SH-SY5Y (cell line): ENCODE data around the gene NUCB2.

ENCODE experiments used
- GATA2 ChIP-seq: IDR thresholded peaks from 2 replicates; pipeline ENCODE4 v1.6.1; 2011; ENCODE audit warnings: mild to moderate bottlenecking, low read depth, low read length
- GATA3 ChIP-seq: IDR thresholded peaks from 2 replicates; pipeline ENCODE4 v1.6.1; 2011; ENCODE audit warnings: low read depth, mild to moderate bottlenecking, low read length, moderate library complexity

- TF ChIP-seq GATA2 (no peak), GATA3 (no peak)
Observed at GRCh38 chr11:17277024-17277584, 565 bp downstream of the NUCB2 start.
